Esophagus muscularis mucosa (tissue), 3 donors: Measurements from ENCODE around the gene GGACT.

Experiments
- POLR2A ChIP-seq: fragments of 450-650 bp; IDR thresholded peaks from one replicate; pipeline ENCODE4 v1.6.1; 2017; ENCODE audit warnings: antibody characterized with exemption, moderate library complexity, mild to moderate bottlenecking, low read depth
- TF ChIP-seq, protein P1 (sequence below), 3 experiments: fragments of 200-600 bp in 2 of 3; fragments of 450-650 bp in 1 of 3; sonication (generic) in 2 of 3; IDR thresholded peaks; one replicate each; pipeline ENCODE4 v1.5.1; 2017 to 2019; ENCODE audit warnings: antibody characterized with exemption in 3 of 3, mild to moderate bottlenecking in 2 of 3, moderate library complexity in 1 of 3

DNA sequence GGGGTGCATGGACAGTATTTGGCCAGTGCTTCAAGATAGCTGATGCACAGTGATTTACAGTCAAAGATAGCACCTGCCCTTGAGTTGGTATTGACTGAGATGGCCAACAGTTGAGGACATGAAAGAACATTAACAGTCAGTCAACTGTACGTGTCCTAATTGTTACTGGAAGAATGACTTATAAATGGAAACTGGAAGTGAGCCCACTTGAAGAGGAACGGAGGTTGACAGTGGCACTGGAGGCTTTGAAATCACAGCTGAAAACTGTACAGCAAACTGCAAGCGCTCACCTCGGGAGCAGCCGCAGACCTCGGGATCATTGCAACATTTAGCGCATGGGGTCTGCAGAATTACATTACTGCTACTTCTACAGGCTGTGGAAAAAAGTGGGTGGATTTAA lies 77.1 kb downstream of the GGACT start:
- TF ChIP-seq, protein P1, sequence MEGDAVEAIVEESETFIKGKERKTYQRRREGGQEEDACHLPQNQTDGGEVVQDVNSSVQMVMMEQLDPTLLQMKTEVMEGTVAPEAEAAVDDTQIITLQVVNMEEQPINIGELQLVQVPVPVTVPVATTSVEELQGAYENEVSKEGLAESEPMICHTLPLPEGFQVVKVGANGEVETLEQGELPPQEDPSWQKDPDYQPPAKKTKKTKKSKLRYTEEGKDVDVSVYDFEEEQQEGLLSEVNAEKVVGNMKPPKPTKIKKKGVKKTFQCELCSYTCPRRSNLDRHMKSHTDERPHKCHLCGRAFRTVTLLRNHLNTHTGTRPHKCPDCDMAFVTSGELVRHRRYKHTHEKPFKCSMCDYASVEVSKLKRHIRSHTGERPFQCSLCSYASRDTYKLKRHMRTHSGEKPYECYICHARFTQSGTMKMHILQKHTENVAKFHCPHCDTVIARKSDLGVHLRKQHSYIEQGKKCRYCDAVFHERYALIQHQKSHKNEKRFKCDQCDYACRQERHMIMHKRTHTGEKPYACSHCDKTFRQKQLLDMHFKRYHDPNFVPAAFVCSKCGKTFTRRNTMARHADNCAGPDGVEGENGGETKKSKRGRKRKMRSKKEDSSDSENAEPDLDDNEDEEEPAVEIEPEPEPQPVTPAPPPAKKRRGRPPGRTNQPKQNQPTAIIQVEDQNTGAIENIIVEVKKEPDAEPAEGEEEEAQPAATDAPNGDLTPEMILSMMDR (IDR thresholded peaks at IDR 0.05), result no peak
- TF ChIP-seq POLR2A, result no peak
